Esophagus muscularis mucosa (tissue), 3 donors: ENCODE measurements around the gene IKZF5.

Source experiments
- POLR2A ChIP-seq: fragments of 450-650 bp; IDR thresholded peaks from one replicate; pipeline ENCODE4 v1.6.1; 2017; ENCODE audit warnings: antibody characterized with exemption, moderate library complexity, mild to moderate bottlenecking, low read depth
- POLR2AphosphoS5 ChIP-seq, 2 donors: sonication (generic); formaldehyde crosslinking; IDR thresholded peaks; one replicate each; pipeline ENCODE4 v1.6.1; 2017; ENCODE audit warnings: antibody characterized with exemption in 2 of 2
- TF ChIP-seq, protein P1 (sequence below), 3 experiments: fragments of 200-600 bp in 2 of 3; fragments of 450-650 bp in 1 of 3; sonication (generic) in 2 of 3; IDR thresholded peaks; one replicate each; pipeline ENCODE4 v1.5.1; 2017 to 2019; ENCODE audit warnings: antibody characterized with exemption in 3 of 3, mild to moderate bottlenecking in 2 of 3, moderate library complexity in 1 of 3

DNA sequence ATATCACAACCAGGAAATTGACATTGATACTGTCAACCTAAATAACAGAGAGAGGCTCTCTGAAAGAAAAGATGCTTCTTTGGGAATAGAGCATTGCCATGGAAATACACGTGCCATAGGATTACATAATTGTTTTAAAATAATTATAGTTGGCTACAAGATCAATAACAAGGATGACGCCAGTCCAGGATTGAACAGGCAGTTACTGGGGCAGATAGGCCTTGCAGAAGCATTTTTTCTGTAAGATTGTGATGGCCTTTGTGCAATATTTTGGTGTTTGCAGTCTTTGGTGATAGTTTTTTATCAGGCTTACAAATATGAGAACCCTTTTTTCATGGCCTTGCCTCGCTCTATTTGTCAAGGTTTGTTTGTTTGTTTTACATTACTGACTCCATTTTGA is 10.7 kb upstream of the IKZF5 start:
- TF ChIP-seq POLR2A (no peak), POLR2AphosphoS5 (IDR thresholded peaks at IDR 0.05) (no peak)
- TF ChIP-seq, protein P1, sequence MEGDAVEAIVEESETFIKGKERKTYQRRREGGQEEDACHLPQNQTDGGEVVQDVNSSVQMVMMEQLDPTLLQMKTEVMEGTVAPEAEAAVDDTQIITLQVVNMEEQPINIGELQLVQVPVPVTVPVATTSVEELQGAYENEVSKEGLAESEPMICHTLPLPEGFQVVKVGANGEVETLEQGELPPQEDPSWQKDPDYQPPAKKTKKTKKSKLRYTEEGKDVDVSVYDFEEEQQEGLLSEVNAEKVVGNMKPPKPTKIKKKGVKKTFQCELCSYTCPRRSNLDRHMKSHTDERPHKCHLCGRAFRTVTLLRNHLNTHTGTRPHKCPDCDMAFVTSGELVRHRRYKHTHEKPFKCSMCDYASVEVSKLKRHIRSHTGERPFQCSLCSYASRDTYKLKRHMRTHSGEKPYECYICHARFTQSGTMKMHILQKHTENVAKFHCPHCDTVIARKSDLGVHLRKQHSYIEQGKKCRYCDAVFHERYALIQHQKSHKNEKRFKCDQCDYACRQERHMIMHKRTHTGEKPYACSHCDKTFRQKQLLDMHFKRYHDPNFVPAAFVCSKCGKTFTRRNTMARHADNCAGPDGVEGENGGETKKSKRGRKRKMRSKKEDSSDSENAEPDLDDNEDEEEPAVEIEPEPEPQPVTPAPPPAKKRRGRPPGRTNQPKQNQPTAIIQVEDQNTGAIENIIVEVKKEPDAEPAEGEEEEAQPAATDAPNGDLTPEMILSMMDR (IDR thresholded peaks at IDR 0.05) = no peak
